ENCODE results near the gene PHACTR3.

The PHACTR3 gene

GRCh38 chr20:59756241-59756640, 151.9 kb downstream of the PHACTR3 start:
- no peak for DNase-seq

DNA sequence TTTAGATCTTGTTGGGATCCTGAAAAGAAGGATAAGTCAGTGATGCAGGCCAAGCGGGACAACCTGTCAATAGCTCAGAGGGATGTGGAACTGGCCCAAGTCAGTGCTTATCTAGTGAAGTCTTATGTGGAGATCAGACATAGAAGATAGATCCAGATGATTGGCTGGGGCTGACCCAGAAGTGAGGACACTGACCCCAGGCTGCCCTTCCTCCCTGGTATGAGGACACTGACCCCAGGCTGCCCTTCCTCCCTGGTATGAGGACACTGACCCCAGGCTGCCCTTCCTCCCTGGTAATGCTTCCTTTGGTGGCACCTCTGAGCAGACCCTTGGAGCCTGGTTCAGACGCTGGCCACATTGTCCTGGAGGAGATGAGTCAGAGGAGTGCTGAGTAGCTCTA, 159.7 kb downstream of the PHACTR3 start:
- no peak for DNase-seq

DNA sequence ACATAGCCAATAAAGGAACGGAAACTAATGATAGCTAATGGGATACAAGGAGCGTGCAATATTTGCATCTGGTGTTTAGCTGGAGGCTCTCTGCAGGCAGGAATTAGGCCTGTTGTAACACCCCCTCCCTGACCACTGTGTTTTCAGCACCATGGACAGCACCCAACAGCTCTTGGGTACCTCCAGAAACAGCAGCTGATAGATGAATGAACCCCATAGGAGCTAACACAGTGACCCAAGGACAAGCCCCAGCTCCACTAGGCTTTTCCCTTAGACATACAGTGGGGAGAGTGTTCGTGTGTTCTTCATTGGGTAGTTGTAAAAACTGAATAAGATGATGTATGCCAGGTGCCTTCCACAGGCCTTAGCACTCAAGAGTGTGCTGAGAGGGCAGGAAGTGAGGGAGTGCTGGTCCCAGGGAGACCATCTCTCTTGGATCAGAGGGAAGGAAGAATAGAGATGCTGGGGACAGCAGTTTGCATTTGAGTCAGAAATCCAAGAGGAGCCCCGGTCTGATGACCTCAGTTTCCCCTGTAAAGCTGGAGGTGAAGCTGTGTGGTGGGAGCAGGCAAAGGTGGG, 161.3 kb downstream of the PHACTR3 start:
- peak; percentile 7 to 9 for DNase-seq

DNA sequence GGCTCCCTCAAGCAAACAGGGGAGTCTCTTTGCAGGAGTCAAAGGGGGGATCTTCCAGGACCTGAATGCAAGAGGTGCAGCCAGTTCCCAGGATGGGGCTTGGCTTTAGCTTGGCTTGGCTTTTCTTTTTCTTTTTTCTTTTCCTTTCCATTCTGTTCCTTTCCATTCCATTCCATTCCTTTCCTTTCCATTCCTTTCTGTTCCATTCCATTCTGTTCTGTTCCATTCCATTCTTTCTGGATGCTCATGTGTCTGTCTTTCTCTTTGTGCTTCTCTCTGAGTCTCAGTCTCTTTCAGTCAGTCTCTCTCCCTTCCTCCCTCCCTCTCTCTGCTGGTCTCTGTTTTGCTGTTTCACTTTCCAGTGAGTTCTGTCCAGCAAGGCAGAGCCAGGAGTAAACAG, 163.3 kb downstream of the PHACTR3 start:
- DNase-seq = no peak

DNA sequence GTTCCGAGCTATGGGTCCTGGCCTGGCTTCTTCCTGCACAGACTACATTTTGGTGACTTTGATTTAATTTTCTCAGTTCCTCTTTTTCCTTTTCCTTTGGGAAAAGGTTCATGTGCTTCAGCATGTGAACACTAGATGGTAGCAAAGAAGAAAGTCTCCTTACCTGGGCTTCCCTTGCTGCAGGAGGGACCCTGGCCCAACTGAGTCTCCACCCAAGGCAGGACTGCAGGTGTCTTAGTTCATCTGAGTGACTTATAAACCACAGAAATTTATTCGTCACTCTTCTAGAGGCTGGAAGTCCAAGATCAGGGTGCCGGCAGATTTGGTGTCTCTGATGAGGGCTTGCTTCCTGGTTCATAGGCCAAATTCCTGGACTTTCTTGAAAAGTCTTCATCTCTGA, 165.9 kb downstream of the PHACTR3 start:
- DNase-seq = no peak

DNA sequence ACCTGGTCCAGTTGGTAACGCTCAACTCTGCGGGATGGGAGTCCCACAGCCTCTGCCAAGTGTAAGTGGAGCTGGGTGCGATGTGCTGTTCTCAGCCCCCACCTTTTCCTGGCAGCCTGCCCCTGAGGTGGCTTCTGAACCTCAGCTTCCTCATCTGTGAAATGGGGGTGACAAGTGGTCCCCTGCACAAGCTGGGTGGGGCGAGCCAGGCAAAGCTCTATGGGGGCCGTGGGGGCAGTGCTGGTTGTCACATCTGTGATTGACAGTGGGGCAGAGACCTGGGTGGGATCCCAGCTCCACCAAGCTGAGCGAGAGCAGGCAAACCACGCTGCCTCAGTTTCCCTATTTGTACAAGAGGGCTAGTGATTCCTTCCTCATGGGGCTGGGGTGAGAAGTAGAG, 166.5 kb downstream of the PHACTR3 start:
- DNase-seq = no peak

GRCh38 chr20:59771506-59772372, 167.4 kb downstream of the PHACTR3 start:
- DNase-seq = no peak

GRCh38 chr20:59772373-59772705, 168.0 kb downstream of the PHACTR3 start:
- no peak for DNase-seq

- DNase-seq = no peak
Observed at GRCh38 chr20:59772931-59773913, 168.9 kb downstream of the PHACTR3 start.

DNA sequence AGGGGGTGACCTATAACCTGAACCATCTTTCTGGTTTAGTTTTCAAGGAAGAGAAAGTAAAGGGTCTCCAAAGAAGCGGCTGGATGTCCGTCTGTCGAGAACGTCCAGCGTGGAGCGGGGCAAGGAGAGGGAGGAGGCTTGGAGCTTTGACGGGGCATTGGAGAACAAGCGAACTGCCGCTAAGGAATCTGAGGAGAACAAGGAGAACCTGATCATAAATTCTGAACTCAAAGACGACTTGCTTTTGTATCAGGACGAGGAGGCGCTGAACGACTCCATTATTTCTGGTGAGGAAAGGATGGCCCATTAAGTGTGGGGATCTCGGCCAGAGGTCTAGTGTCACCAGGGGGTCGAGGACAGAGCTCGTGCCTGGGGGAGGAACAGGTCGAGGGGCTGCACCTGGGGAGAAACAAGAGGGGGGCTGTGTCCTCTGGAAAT, 169.9 kb downstream of the PHACTR3 start:
- no peak for DNase-seq

GRCh38 chr20:59774921-59775686, 170.8 kb downstream of the PHACTR3 start:
- DNase-seq = no peak

- no peak for DNase-seq
Observed at GRCh38 chr20:59775687-59776055, 171.3 kb downstream of the PHACTR3 start.

DNA sequence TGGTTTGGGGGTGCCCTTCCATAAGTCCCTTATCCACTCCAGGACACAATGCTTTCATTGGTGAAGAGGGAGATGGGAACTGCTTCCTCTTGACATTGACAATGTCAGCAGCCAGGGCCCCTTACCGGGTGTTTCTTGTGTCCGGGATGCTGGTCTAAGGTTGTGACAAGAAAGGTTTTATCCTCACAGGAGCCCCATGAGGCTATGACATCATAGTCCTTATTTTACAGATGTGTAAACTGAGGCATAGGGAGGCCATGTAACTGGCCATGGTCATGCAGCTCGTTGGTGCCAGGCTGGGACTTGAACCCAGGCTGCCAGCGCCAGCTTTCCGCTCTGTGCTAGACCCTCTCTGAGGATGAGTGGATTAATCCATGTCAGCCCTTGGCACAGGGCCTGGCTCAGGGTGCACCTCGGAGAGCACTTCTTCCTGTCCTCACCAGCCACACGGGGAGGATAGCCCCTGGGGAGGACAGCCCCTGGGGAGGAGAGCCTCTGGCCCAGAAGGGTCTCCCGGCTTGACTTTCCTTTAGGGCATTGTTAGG, 171.8 kb downstream of the PHACTR3 start:
- DNase-seq = no peak

DNA sequence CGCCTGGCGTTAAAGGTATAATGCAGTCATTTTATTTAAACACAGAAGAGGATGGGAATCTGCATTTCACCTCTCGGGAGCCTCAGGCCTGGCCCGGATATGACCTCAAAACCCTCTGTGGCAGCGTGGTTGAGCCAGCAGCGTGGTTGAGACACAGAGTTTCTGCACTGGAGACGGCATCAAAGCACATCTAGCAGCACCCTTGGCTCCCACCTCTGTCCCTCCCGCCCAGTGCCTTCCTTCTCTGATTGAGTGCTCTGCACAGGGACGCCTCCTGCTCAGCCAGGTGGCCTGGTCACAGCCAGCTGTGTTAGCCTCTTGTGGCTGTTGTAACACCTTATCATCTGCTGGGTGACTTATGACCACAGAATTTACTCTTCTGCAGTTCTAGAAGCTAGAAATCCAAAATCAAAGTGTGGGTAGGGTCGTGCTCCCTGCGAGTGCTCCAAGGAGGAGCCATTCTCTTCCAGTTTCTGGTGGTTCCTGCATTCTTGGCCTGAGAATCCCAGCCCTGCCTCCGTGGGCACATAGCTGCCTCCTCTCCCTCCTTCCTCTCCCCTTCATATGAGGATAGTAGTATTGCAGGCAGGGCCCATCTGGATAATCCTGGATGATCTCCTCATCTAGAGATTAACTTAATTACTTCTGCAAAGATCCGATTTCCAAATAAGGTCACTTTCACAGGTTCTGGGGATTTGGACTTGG, 172.4 kb downstream of the PHACTR3 start:
- DNase-seq = no peak

DNA sequence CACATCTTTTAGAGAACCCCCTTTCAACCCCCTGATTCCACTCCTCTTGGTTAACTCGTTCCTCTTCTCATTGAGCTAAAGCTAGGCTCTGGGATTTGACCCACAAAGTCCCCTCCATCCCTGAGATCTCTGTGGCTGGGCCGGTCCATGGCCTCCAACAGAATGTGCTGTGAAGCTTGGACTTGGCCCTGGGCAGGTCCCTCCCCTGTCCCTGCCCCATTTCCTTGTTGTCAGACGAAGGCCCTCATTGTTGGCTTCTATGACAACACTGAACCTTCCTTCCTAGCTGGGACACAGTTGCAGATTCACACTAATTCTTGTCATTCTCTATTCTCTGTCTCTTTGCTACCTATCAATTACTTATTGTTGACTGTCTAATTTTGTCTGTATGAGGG, 173.0 kb downstream of the PHACTR3 start:
- no peak for DNase-seq

DNA sequence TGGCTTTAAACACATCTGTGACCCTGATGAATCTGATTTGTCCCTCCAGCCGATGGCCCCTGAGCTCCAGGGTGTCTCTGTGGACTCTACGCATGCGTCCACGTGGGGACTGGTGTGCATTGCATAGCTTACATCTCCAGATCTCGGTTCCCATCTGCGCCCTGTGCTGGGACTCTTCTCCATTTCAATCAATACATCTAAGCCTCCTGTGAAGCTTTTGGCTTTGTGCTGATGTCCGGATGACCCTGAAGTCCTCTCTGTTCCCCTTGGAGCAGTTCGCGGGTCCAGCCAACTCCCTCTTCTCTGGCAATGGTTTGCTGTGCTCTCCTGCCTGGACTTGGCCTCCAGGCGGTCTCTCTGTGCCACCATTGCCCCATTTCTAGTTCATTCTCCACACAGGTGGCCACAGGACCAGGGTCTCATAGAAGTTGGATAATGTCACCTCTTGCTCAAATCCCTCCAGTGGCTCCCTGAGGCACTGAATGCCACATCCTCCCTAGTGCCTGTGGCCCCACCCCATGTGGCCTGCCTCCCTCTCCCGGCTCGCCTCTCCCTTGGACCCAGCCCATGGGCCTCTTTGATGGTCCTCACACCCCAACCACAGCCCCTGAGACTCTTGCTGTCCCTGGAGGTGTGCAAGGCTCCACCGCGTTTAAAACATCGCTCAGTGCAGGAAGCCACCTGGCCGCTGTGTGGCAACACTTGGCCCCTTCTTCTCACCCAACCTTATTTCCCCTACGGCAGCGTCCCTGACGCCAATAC, 173.7 kb downstream of the PHACTR3 start:
- DNase-seq = no peak

DNA sequence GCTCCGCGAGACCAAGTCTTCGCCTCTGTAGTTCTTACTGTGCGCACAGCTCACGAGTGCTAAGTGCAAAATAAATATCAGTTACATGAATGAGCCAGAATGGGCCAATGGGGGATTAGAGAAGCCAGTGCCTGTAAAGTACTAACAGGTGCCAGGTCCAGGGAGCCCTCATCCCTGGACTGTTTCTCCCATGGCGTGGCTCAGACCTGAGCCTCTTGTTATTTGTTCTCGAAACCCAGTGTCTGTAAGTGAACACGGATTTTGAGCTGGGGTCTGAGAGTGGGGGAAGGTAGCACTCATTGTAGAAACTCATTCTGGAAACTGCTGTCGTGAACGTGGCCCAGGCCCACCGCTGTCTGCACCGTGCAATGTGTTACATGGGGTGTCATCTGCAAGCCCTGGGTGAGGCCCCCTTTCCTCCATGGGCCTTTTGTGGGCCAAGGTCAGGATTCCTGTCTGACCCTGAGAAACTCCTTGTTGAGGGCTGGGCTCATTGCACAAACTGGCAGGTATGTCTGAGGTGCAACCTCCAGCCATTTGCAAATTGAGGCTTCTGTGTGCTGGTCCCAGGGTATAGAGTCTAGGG, 174.4 kb downstream of the PHACTR3 start:
- DNase-seq = no peak

GRCh38 chr20:59779656-59780380, 175.5 kb downstream of the PHACTR3 start:
- DNase-seq = no peak

DNA sequence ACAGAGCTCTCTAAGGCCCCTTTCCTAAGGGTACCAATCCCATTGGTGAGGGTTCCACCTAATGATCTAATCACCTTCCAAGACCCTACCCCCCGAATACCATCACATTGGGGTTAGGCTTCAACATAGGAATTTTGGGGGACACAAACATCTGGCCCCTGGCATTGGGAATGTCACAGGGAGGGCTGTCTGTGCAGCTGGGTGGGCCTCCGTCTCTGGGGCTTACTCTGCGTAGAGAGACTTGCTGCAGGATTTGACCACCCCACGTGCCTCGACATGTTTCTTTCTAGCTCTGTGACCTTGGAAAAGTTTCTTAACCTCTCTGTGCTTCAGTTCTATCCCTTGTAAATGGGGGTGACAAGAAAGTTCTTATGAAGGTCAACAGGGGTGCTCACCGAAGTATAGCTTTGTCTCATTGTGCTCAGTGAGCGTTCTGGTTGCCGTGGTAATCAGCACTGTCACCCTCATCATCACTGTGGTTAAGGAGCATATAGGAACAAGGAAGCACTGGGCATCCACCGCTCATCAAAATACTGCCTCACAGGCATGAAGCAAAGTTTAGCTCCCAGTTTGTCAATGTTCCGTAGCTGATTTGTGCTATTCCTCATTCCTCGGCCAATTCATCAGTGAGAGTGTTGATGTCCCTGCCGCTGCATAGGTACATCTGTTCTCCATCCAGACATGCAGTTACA, 176.3 kb downstream of the PHACTR3 start:
- no peak for DNase-seq

Data from AML-193 (cell line).